ENCODE measurements around the gene ANK2. TPM values are rescaled to one million over a fixed set of nuclear protein-coding genes. Genes with fewer than 3 reads are reported as not detected.

Gene ANK2
- total RNA-seq, 1 donor from 2014 or later = 6.5 TPM

- no peak overlapping the region for H3K4me3 ChIP-seq (ENCODE audit: low read depth, low read length)
- no peak for TF ChIP-seq CTCF (conservative IDR thresholded peaks at IDR 0.05; ENCODE audit: low read depth, low read length)
- DNase-seq (ENCODE audit: low read depth) = no peak
Measured at GRCh38 chr4:113409181-113409580, 359.7 kb downstream of the ANK2 start.

- no peak for DNase-seq (ENCODE audit: low read depth)
- no peak for TF ChIP-seq CTCF (conservative IDR thresholded peaks at IDR 0.05; ENCODE audit: low read depth, low read length)
- no peak overlapping the region for H3K4me3 ChIP-seq (ENCODE audit: low read depth, low read length)
Measured at GRCh38 chr4:113410686-113411085, 361.2 kb downstream of the ANK2 start.

GRCh38 chr4:113411496-113411938, 362.1 kb downstream of the ANK2 start:
- peak; percentile 43 for TF ChIP-seq CTCF (conservative IDR thresholded peaks at IDR 0.05; ENCODE audit: low read depth, low read length)
- no peak overlapping the region for H3K4me3 ChIP-seq (ENCODE audit: low read depth, low read length)
- DNase-seq (ENCODE audit: low read depth) = peak; percentile 92

GRCh38 chr4:113419631-113420030, 370.2 kb downstream of the ANK2 start:
- DNase-seq (ENCODE audit: low read depth) = no peak
- H3K4me3 ChIP-seq (ENCODE audit: low read depth, low read length) = no peak overlapping the region
- no peak for TF ChIP-seq CTCF (conservative IDR thresholded peaks at IDR 0.05; ENCODE audit: low read depth, low read length)

GRCh38 chr4:113420938-113421337, 371.5 kb downstream of the ANK2 start:
- no peak for TF ChIP-seq CTCF (conservative IDR thresholded peaks at IDR 0.05; ENCODE audit: low read depth, low read length)
- no peak for DNase-seq (ENCODE audit: low read depth)
- H3K4me3 ChIP-seq (ENCODE audit: low read depth, low read length) = no peak overlapping the region

- no peak overlapping the region for H3K4me3 ChIP-seq (ENCODE audit: low read depth, low read length)
- no peak for TF ChIP-seq CTCF (conservative IDR thresholded peaks at IDR 0.05; ENCODE audit: low read depth, low read length)
- no peak for DNase-seq (ENCODE audit: low read depth)
Measured at GRCh38 chr4:113423631-113424030, 374.2 kb downstream of the ANK2 start.

GRCh38 chr4:113433116-113433515, 383.7 kb downstream of the ANK2 start:
- no peak for TF ChIP-seq CTCF (conservative IDR thresholded peaks at IDR 0.05; ENCODE audit: low read depth, low read length)
- no peak for DNase-seq (ENCODE audit: low read depth)
- H3K4me3 ChIP-seq (ENCODE audit: low read depth, low read length) = no peak overlapping the region

Measured in epithelial cell of proximal tubule (primary cell).